WTC11 (cell line): Measurements from ENCODE around the gene VEPH1.

Source experiments
- CTCF ChIP-seq: fragments of 200-600 bp; IDR thresholded peaks from 2 replicates; pipeline ENCODE4 v1.8.0; 2022; ENCODE audit warnings: antibody characterized with exemption
- E2F4 ChIP-seq: sonication (generic); formaldehyde crosslinking; IDR thresholded peaks from 2 replicates; pipeline ENCODE4 v1.8.1; 2022; ENCODE audit warnings: low read depth, mild to moderate bottlenecking, moderate library complexity, missing genetic modification reagents, borderline replicate concordance
- MAX ChIP-seq: sonication (generic); formaldehyde crosslinking; IDR thresholded peaks from 2 replicates; pipeline ENCODE4 v1.8.0; 2022; ENCODE audit warnings: mild to moderate bottlenecking, missing genetic modification reagents
- TP53 ChIP-seq: sonication (generic); formaldehyde crosslinking; IDR thresholded peaks from 2 replicates; pipeline ENCODE4 v1.8.1; 2023; ENCODE audit warnings: mild to moderate bottlenecking, missing genetic modification reagents
- ZNF317 ChIP-seq: sonication (generic); formaldehyde crosslinking; IDR thresholded peaks from 2 replicates; pipeline ENCODE4 v1.8.1; 2023; ENCODE audit warnings: low read depth, mild to moderate bottlenecking, moderate library complexity, missing genetic modification reagents, borderline replicate concordance

GRCh38 chr3:157231071-157231470 lies 272.1 kb downstream of the VEPH1 start:
- TF ChIP-seq CTCF (no peak), TP53 (CRISPR knock-in tag) (no peak), ZNF317 (CRISPR knock-in tag) (no peak), MAX (CRISPR knock-in tag) (no peak), E2F4 (CRISPR knock-in tag) (no peak)
